ENCODE measurements around the gene SPATA32.
"Not testable (repeated sequence)": the region's sequence is repeated elsewhere in the genome, so short reads cannot be mapped to it uniquely, and the experiment has no call there.

Gene SPATA32, protein sequence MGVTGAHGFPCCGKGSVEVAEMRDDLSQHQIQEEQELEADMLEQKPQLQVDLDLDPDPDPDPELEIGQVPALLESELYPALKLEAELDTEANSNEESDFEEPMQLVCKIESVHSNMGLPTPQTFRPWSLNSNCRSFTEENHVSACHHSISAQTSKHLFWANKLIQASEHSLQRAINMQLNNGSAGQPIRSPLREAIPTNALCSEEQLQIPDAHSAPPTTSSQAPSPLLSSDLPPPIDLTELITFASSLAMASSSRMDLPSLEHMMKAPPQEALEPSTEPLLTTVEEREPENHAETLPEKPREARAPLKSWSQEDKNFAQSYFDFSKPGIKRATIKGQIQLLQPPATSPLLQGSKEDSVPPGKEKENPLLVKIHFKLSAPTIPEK

DNA sequence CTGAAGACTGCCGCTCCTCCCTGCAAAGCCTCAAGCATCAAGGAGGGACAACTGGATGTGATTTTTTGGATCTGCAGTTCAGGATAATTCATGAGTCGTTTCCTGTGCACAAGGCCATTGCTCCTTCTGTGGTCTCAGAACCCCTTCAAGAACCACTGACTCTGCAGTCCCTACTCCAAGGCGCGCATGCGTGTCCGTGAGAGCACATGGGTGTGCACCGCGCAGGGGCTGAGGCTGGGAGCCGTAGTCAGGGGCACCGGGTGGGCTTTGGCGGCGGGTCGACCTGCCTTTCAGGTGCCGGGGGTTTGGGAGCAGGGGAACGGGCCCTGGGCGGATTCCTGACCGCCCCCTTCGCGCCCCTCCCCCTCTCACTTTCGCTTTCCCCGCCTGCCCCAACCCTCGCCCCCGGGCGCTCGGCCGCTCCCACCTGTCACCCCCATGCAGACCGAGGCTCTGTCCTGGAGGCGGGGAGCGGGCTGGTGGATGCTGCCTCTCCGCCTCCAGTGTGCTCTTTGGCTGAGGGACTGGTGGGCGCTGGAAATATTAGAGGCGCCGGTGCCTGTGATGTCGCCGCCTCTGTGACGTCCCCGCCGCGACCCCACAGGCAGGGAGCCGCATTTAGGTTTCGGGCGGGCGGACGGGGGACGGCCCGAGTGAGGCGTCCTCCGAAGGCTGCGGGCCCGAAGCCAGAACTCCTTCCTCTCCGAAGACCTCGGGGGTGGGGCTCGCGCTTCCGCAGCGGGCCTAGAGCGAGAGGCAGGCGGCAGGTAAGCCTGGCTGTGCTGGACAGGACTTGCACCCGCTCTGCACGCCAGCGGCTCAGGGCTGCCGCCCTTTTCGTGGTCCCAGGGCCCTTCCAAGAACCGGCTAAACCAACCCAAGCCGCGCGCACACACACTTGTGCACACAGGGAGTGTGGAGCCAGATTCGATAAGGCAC lies at the start of gene SPATA32:
TSS of gene SPATA32 (minus strand) at position 518 of the 939 bp plus-strand sequence. CDS start at position 440, 78 bp downstream.
- DNase-seq (ENCODE audit: low spot score): peak; percentile 66

DNA sequence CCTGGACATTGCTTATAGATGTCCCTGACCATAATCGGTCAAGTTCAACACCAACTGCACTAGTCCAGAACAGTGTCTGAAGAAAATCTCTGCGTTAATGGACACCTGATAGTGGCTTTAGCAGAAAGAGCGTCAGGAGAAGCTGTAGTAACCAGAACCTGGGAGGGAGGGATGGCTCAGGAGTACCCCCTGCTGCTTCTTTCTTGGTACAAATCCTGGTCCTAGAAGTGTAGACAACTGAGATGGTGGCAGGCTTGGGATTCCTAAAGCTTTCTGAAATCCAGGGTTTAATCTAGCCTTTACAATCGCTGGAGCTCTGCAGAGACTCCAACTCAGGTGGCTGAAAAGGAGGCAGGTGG lies 49.5 kb upstream of the SPATA32 start:
- no peak for DNase-seq (ENCODE audit: low spot score)

DNA sequence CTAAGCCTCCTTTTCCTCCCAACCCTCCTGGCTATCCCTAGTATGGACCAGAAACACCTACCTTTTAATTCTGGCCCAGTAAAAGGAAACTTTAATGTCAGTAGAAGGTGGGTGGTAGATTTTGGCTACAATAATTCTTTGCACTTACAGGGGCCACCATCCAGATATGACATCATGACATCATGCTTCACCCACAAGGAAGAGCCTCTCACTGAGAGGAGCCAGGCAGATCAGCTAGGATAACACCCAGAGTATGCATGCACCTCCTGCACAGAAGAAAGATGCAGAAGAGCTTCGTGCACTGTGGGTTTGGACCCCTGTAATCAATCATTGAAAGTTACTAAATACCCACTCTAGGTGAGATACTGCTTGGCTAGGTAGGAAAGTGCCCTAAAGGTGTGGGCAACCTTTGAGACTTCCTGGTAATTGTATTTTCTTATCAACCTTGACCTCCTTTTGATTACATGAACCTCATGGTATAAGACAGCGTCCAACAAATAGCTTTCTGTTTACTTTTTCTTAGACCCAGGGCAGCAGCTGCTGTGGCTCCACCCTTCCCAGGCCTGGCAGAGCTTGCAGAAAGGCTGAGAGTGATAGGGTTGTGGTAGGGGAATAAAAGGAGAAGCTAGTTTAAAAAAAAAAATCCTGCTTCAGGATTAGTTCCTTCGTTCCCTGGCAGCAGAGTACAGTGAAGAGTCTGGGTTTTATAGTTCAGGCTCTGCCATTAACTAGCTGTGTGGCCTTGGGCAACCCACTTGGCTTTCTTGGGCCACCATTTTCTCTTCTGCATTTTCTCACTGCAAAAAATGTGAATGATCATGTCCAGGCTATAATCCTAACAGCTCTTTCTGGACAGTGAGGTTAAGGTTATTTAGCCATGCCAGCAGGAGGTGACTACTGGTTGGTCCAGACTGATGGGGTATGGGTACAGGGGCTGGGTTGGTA lies 48.8 kb upstream of the SPATA32 start:
- DNase-seq (ENCODE audit: low spot score): no peak

DNA sequence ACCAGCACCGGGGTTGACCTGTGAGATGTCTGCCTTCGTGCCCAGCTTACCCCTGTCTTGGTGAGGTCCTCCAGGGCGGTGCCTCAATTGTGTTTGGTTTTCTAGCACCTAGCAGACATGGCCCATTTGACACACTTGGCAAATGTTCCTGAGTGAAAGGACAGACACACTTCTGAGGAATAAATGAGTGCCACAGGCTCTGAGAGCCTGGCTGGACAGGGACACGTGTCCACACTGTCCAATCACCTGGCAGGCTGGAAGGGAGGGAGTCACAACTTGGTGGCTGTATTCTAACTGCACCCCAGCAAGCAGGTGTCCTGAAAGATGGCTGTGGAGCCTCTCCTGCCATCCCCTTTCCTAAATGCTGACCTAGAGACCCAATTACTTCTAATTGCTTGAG lies 47.5 kb upstream of the SPATA32 start:
- no peak for DNase-seq (ENCODE audit: low spot score)

DNA sequence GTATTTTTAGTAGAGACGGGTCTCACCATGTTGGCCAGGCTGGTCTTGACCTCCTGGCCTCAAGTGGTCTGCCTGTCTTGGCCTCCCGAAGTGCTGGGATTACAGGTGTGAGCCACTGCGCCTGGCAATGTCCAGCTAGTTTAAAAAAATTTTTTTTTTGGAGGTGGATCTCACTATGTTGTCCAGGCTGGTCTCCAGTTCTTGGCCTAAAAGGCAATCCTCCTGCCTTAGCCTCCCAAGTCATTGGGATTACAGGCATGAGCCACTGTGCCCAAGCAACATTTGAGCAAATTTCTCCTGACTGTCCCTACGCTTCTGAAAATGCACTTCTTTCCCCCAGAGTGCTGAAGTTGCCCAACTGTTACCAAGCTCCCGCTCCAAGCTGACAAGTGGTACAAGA lies 46.9 kb upstream of the SPATA32 start:
- DNase-seq (ENCODE audit: low spot score): no peak

DNA sequence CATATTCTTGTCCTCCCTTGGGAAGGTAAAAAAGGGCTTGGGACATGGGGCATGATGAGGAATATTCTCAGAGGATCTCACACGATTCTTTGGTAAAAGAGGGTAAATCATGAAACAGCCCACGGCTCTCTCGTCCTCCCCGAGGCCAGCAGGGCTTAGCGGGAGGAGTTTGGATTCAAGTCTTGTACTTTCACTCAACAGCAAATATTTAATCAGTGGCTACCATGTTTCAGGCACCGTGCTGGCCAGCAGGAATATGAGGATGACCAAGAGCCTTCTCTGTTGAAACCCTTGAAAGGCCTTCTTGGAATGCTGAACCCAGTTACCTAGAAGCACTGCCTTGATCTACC lies 46.1 kb upstream of the SPATA32 start:
- no peak for DNase-seq (ENCODE audit: low spot score)

DNA sequence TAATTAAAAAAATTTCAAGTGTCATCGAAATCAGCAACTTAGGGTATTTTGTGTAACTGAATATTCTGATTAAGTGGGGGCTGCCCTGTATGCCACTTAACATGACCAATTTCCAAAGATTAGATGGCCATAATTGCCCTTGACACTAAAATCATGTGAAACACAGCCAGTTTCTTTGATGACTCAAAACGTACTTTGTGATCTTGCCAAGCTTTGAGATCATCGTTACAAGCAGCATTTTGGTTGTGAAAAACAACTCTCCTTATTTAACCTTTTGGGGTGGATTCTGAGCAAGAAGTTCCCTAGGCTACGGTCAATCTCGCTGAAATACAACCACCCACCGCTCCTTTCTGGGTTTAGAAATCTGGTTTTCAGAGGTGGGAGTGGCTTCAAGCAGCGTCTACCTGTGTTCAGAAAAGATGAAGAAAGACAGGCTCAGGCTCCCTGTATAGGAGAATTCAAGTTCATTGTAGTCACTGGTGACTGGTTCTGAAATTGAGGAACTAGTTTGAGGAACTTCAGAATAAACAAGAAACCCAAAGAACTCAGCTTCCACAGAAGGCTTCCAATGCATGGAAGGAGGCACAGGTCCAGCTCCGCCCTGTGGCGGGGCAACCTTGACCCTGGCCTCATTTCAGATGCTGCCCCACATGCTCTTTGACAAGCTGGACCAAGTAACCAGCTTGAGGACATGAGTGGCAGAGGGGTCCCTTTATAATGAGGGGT lies 45.6 kb upstream of the SPATA32 start:
- peak; percentile 77 for DNase-seq (ENCODE audit: low spot score)

DNA sequence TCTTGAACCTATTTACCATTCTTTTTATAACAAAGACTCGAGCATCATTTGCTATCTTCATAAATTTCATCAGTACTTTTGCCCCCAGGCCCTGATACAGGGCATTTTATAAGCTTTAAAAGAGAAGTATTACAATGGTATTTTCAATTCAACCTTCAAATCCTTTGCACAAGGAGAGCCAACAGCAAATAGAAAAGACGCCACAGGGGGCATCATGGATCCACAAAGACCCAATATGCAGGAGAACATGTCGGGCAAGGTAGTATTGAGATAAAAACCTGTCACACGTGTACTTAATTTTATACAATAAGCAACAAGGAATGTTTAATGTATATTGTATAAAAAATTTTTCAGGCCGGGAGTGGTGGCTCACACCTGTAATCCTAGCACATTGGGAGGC lies 44.7 kb upstream of the SPATA32 start:
- no peak for DNase-seq (ENCODE audit: low spot score)

DNA sequence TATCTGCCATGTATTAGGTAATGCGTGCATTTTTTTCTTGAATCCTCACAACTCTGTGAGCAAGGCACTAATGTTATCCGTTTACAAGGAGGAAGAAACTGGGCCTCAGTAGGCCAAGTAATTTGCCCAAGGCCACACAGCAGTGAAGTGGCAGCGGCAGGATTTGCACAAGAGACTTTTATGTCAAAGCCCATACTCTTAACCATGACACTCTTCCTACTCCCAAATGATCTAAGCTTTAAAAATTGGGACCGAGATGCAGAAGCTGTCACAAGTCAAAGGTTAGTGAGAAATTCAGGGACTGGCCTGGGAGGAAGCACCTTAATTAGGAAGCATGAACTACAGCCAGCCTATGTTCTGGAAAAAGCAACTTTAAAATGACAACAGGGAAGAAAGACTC lies 44.2 kb upstream of the SPATA32 start:
- DNase-seq (ENCODE audit: low spot score): no peak

DNA sequence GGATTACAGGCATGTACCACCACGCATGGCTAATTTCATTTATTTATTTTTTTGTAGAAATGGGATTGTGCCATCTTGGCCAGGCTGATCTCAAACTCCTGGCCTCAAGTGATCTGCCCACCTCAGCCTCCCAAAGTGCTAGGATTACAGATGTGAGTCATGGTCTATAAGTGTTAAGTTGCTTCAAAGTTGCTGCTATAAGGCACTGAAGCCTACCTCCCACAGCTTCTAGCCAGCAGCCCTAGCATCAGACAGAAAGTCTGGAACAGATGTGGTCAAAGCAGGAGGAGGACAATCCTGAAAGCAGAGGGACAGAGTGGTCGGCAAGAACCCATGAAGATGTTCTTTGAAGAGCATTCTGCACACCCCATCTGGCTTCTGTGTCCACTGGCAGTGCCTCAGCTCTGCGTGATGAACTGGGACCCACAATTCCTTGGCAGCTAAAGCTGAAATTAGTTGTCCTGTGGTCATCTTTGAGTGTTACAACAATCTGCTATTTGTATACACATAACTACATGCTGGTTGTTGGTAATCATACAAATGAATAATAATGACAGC lies 43.7 kb upstream of the SPATA32 start:
- peak; percentile 49 for DNase-seq (ENCODE audit: low spot score)

DNA sequence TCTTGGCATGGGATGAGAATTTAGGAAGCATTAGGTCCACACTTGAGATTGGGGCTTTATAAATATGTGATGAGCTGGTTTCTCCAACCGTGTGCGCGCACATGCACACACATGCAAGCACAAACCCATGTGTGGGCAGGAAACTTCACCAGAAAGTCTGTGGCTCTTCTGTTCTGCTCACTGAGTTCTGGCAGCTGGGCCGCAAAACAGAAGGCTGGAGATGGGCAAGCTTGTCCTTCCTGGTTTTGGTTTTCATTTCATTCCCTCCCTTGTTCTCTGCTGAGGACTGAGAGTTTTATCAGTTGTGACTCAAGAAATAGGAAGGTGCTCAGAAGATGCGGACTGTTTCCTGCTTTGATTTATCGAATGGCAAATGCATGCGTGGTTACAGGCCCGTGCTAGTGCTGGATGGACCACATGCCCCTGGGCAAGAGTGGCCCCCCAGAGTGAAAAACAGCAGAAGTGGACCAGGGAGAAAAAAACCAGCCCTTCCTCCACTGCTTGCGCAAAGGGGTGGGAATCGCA lies 40.8 kb upstream of the SPATA32 start:
- peak; percentile 49 for DNase-seq (ENCODE audit: low spot score)

DNA sequence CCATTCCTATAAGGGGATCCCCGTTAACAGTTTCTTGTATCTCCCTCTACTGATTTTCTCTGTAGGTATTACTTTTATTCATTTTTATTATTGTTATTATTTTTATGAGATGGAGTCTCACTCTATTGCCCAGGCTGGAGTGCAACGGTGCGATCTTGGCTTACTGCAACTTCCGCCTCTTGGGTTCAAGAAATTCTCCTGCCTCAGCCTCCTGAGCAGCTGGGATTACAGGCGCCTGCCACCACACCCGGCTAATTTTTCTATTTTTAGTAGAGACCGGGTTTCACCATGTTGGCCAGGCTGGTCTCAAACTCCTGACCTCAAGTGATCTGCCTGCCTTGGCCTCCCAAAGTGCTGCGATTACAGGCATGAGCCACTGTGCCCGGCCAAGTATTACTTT lies 40.3 kb upstream of the SPATA32 start:
- not testable (repeated sequence) for DNase-seq (ENCODE audit: low spot score)

DNA sequence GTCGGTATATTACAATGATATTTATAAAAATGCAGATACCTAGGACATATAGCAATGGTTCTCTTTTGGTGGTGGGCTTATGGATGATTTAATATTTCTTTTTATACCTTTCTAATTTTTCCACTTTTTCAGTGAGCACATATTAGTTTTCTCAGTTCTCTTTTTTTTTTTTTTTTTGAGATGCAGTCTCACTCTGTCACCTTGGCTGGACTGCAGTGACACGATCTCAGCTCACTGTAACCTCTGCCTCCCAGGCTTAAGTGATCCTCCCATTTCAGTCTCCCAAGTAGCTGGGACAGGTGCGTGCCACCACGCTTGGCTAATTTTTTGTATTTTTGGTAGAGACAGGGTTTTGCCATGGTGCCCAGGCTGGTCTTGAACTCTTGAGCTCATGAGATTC lies 39.8 kb upstream of the SPATA32 start:
- no peak for DNase-seq (ENCODE audit: low spot score)

DNA sequence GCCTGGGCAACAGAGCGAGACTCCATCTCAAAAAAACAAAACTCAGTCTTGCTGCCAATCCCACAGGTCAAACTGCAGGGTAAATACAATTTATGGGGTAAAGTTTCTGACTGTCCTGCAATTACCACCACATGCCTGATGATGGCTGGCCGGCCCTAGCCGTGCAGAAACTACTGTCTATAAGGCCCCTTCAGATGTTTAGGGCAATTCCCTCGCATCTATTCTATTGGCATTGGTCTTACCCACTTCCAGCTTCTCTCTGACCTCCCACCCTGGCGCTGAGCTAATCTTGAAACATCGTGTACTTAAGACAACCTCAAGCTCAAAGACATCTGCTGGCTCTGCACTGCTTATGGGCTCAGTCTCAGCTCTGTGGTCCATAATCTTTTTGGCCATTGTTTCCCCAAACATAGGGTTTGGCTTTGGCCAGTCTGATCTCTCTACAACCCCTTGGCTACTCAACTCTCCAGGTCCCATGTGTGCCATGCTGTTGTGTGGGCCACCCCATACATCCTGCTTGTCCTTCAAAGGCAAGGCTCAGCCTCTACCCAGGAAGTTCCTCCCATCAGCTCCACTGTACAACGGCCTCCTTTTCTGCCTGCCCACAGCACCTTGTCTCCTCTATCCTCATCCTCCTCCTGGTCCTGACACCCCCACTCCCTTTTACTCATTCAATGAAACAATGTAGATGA lies 38.3 kb upstream of the SPATA32 start:
- no peak for DNase-seq (ENCODE audit: low spot score)

DNA sequence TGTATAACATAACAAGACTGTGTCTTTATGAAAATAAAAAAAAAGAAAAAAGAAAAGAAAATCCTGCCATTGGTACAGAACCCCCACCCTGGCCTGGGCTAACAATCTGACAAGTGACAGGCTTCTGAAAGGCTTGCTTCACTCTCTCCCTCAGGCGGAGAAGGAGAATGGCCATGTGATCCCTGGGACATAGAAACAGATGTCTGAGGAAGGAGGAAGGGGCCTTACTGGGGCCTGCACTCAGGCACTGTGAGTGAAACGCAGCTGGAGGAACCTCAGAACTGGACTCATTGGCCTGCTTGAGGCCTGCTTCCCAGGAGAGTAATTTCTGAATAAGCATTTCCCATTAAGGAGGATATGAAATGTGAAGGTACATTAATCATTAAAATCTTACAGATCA lies 37.5 kb upstream of the SPATA32 start:
- DNase-seq (ENCODE audit: low spot score): no peak

DNA sequence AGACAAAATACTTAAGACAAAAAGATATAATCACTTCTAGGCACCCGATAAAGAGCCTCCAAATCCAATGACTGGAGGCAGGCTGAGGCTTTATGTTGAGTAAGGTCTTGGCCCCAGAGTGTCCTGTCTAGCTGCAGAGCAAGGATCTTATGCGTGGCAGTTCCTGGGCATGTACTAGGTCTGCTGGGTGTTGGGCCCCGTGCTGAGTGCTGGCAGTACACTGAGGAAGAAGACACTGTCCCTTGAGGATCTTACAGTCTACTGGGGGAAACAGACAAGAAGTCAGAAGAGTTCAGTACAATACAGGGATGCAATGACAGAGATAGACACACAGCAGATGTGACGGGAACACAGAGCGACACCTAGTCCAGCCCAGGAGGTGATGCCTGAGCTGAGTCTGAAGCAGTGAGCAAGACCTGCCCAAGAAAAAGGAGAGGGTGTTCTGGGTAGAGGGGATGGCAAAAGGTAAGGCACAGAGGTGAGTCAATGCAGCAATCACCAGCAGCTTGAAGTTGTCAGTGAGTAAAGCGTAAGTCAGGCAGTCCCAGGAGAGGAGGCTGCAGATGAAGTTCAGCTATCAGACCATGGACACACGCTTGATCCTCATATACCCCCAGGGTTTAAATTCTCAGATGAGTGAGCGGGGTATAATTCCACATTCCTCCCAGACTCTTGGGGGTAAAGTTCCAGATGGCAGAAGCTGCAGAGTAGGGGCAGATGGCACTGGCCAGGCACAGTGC lies 36.8 kb upstream of the SPATA32 start:
- no peak for DNase-seq (ENCODE audit: low spot score)

DNA sequence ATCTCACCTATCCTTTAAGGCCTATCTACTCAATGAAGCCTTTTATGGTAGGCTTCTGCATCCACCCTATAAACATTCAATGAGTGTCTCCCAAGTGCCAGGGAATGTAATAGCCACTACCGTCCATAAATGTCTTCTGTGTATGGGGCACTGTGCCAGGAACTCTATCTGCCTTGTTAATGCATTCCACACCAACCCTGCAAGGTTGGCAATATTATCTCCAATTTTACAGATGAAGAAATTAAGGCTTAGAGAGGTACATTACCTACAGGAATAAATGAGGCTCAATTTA lies 34.9 kb upstream of the SPATA32 start:
- DNase-seq (ENCODE audit: low spot score): no peak

DNA sequence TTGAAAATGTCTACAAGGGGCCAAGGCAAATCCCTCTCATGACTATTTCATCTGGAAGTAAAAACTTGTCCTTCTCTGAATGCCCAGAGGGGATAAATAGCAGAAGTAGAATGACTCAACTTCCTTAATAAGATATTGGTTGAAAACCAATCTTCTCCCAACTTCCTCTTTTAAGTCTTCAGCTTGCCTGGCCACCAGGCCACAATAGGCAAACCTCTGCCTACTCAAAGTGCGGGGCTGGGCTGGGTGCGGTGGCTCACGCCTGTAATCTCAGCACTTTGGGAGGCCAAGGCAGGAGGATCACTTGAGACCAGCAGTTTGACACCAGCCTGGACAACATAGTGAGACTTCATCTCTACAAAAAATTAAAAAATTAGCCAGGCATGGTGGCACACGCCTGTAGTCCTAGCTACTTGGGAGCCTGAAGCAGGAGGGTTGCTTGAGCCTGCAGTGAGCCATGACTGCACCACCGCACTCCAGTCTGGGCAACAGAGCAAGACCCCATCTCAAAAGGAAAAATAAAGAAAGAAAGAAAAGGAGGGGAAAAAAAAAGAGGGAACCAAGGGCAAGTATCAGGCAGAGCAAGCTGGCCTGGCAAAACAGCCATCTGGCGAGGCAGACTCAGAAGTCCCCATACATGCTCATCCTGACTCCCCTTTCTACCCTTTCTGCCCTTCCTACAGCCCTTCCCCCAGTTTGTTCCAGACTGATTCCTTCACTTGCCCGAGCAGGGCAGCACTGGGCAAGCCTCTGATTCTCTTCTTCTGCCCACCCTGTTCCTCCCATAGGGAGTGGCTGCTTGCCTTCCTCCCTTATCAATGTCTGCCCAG lies 34.3 kb upstream of the SPATA32 start:
- DNase-seq (ENCODE audit: low spot score): peak; percentile 24

DNA sequence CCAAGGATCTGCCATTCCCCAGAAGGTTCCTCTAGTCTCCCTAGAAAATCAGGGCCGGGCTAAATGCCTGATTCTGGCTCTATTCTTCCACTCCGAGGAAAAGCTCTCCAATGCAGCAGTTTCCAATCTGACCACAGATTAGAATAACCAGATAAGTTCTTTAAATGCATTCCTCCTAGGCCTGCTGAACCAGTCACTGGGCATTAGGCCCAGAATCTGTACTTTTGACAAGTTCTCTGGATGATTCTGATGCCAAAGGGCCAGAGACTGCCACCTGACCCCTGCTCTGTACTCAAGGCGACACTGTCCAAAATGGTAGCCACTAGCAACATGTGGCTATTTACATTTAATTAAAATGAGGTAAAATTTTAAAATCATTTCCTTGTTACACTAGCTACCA lies 32.6 kb upstream of the SPATA32 start:
- DNase-seq (ENCODE audit: low spot score): peak; percentile 79

All from AG20443 (cell line).